Endothelial cell of umbilical vein (primary cell): Measurements from ENCODE around the gene GSDMA. TPM values are rescaled to one million over a fixed set of nuclear protein-coding genes. Genes with fewer than 3 reads are reported as not detected.
"Not testable (repeated sequence)": the region's sequence is repeated elsewhere in the genome, so short reads cannot be mapped to it uniquely, and the experiment has no call there.

Experiments used
- BruUV-seq: library from RNA; stranded (reverse); fragments of 400-500 nt; replicated peaks from 2 replicates; lab custom pipeline; 2021; lab: Mats Ljungman, UMichigan
- CTCF ChIA-PET: fragments of 300-600, 350-600 bp; sonication (Branson Sonifier 250); formaldehyde crosslinking; loops from one replicate; lab custom pipeline; 2021; ENCODE audit warnings: antibody characterized with exemption, inconsistent platforms; lab: Charles Lee
- POLR2A ChIA-PET: fragments of 300-600, 350-600 bp; sonication (Branson Sonifier 250); formaldehyde crosslinking; loops from one replicate; lab custom pipeline; 2021; ENCODE audit warnings: antibody characterized with exemption, inconsistent platforms; lab: Charles Lee
- DNase-seq: peaks from one replicate; pipeline ENCODE4 v3.0.0-alpha.2; 2011; ENCODE audit warnings: low read depth, low spot score
- FAIRE-seq: peaks from 2 replicates; lab custom pipeline; 2011; peaks lifted over from hg19 to GRCh38; lab: Jason Lieb, UNC
- H2AFZ ChIP-seq: 2 replicates; pipeline ENCODE4 v1.6.0; 2012; ENCODE audit warnings: low read depth, low read length, control low read depth, inconsistent platforms
- H3K27ac ChIP-seq: 2 replicates; pipeline ENCODE4 v1.5.1; 2011; ENCODE audit warnings: low read depth, mild to moderate bottlenecking, control low read depth, low read length, moderate library complexity; ENCODE audit not compliant: insufficient read depth
- H3K27me3 ChIP-seq, 2 experiments: 2 replicates each; pipeline versions ENCODE4 v1.6.0 to v1.6.1; 2011; ENCODE audit warnings: low read length in 2 of 2, mixed read lengths in 1 of 2; ENCODE audit not compliant: control insufficient read depth in 2 of 2, insufficient read depth in 2 of 2
- H3K36me3 ChIP-seq, 2 experiments: 2 replicates in 1 of 2; 3 replicates in 1 of 2; pipeline ENCODE4 v1.5.1; 2011; ENCODE audit warnings: low read length in 2 of 2, mild to moderate bottlenecking in 1 of 2, moderate library complexity in 1 of 2; ENCODE audit not compliant: control insufficient read depth in 2 of 2, insufficient read depth in 2 of 2; ENCODE audit errors: extremely low read depth in 1 of 2
- H3K4me1 ChIP-seq: 3 replicates; pipeline ENCODE4 v1.5.1; 2011; ENCODE audit warnings: mild to moderate bottlenecking, low read length; ENCODE audit not compliant: control insufficient read depth, insufficient read depth; ENCODE audit errors: extremely low read depth
- H3K4me2 ChIP-seq: 2 replicates; pipeline ENCODE4 v1.6.1; 2011; ENCODE audit warnings: low read length, control low read depth, mixed read lengths; ENCODE audit not compliant: insufficient read depth
- H3K4me3 ChIP-seq, 3 experiments: fragments of 200-600 bp in 1 of 3; sonication (generic), shearing (Covaris generic) in 1 of 3; replicated peaks in 1 of 3; 2 replicates each; pipeline ENCODE4 v1.5.1; 2011 to 2016; ENCODE audit warnings: control low read depth in 3 of 3, low read length in 3 of 3, mild to moderate bottlenecking in 2 of 3, inconsistent platforms in 1 of 3, low read depth in 1 of 3, moderate library complexity in 1 of 3; ENCODE audit not compliant: insufficient read depth in 1 of 3
- H3K79me2 ChIP-seq: 2 replicates; pipeline ENCODE4 v1.6.0; 2012; ENCODE audit warnings: low read length, inconsistent platforms; ENCODE audit not compliant: control insufficient read depth, insufficient read depth
- H3K9ac ChIP-seq: replicated peaks from 2 replicates; pipeline ENCODE3; 2011; ENCODE audit warnings: low read length, control low read depth; ENCODE audit not compliant: insufficient read depth; ENCODE audit errors: extremely low read depth
- H3K9me1 ChIP-seq: replicated peaks from 3 replicates; pipeline ENCODE4 v1.6.0; 2011; ENCODE audit warnings: mild to moderate bottlenecking, low read length; ENCODE audit not compliant: control insufficient read depth, insufficient read depth; ENCODE audit errors: extremely low read depth
- H3K9me3 ChIP-seq: replicated peaks from 2 replicates; pipeline ENCODE4 v1.5.1; 2012; ENCODE audit warnings: low read length, inconsistent platforms; ENCODE audit not compliant: control insufficient read depth, insufficient read depth
- H4K20me1 ChIP-seq: replicated peaks from 2 replicates; pipeline ENCODE3; 2011; ENCODE audit warnings: mild to moderate bottlenecking, low read length; ENCODE audit not compliant: control insufficient read depth, insufficient read depth; ENCODE audit errors: extremely low read depth
- CTCF ChIP-seq, 2 donors: IDR thresholded peaks; 1 replicate in 1 of 2; 2 replicates in 1 of 2; pipeline ENCODE4 v1.5.1; 2011; ENCODE audit warnings: low read length in 2 of 2, mild to moderate bottlenecking in 2 of 2, moderate library complexity in 2 of 2, control low read depth in 1 of 2, inconsistent platforms in 1 of 2, low read depth in 1 of 2; ENCODE audit not compliant: insufficient read depth in 1 of 2; ENCODE audit errors: extremely low read depth in 1 of 2
- EZH2 ChIP-seq: IDR thresholded peaks from 2 replicates; pipeline ENCODE4 v1.6.1; 2012; ENCODE audit warnings: borderline replicate concordance, low read depth, mild to moderate bottlenecking, moderate library complexity, low read length, inconsistent platforms; ENCODE audit not compliant: severe bottlenecking
- FOS ChIP-seq: IDR thresholded peaks from 2 replicates; pipeline ENCODE4 v1.6.1; 2011; ENCODE audit warnings: mild to moderate bottlenecking, low read length, moderate library complexity, borderline replicate concordance; ENCODE audit not compliant: insufficient read depth
- GATA2 ChIP-seq: IDR thresholded peaks from 2 replicates; pipeline ENCODE4 v1.7.0; 2011; ENCODE audit warnings: low read depth, mild to moderate bottlenecking, moderate library complexity, mixed read lengths, low read length; ENCODE audit not compliant: insufficient read length, insufficient read depth
- JUN ChIP-seq: IDR thresholded peaks from 2 replicates; pipeline ENCODE4 v1.6.1; 2011; ENCODE audit warnings: borderline replicate concordance, low read depth; ENCODE audit not compliant: insufficient read length, insufficient read depth
- MAX ChIP-seq: IDR thresholded peaks from 2 replicates; pipeline ENCODE4 v1.6.1; 2011; ENCODE audit not compliant: insufficient read depth, insufficient read length
- MYC ChIP-seq: IDR thresholded peaks from one replicate; pipeline ENCODE4 v1.6.1; 2011; ENCODE audit warnings: mild to moderate bottlenecking, low read depth, low read length
- POLR2A ChIP-seq: IDR thresholded peaks from 2 replicates; pipeline ENCODE4 v1.6.1; 2012; ENCODE audit warnings: low read depth, mild to moderate bottlenecking, control low read depth, low read length
- POLR2AphosphoS5 ChIP-seq: IDR thresholded peaks from 2 replicates; pipeline ENCODE4 v1.6.1; 2012; ENCODE audit warnings: low read depth, mild to moderate bottlenecking, control low read depth, low read length, moderate library complexity; ENCODE audit not compliant: insufficient read depth
- dilution Hi-C: fragments of 300-500 bp; cut with MboI; formaldehyde crosslinking; loops from one replicate; pipeline ENCODE4 v1.15.0; 2019; ENCODE audit warnings: low sequenced_read_pairs; ENCODE audit not compliant: extremely low pct_ligation_motif_present
- intact Hi-C: fragments of 100-400 bp; cut with micrococcal nuclease; formaldehyde crosslinking; loops from one replicate; pipeline ENCODE4 v1.10.0; 2022
- polyA plus RNA-seq, 4 experiments: library from polyadenylated mRNA; depleted of rRNA in 3 of 4; stranded (reverse) in 3 of 4; unstranded in 1 of 4; fragments of >200 nt; gene quantifications; 2 replicates each; pipeline versions ENCODE4 v1.2.1 to v1.2.3, GENCODE V29; 2011 to 2012; ENCODE audit warnings: missing spikeins in 1 of 4
- total RNA-seq: library from RNA; stranded (reverse); gene quantifications from 2 replicates; pipeline ENCODE4 v1.2.3, GENCODE V29; 2021

Gene GSDMA
- total and polyA plus RNA-seq, 2 donors (not counting 3 experiments of a cell fraction or from before 2014, with no cell fraction given), result not detected

- H3K4me2 ChIP-seq, result no peak overlapping the region
- no peaks in the 10 kb centered on the region for H3K79me2 ChIP-seq
- no peaks in the 10 kb centered on the region for H3K4me1 ChIP-seq
- no peak for DNase-seq
- ChIA-PET CTCF (interaction anchor here (0.6 to 1.2 kb wide), 2 partner anchors 8 to 276 kb away, joined by 3 to 4 read pairs; no protein-coding TSS in a partner anchor), POLR2A (no interaction called here)
- BruUV-seq, result no TSS peak
- dilution Hi-C loops, result no loop called here
- H3K4me3 ChIP-seq, result no peak overlapping the region
- no peaks in the 10 kb centered on the region for H3K36me3 ChIP-seq
- intact Hi-C loops, result no loop called here
- no peak overlapping the region for H3K27ac ChIP-seq
- no peaks in the 10 kb centered on the region for H3K27me3 ChIP-seq
- no peak for TF ChIP-seq MAX
- TF ChIP-seq POLR2AphosphoS5, result no peak
- no peak for TF ChIP-seq GATA2
- TF ChIP-seq EZH2, result no peak
- TF ChIP-seq MYC, result no peak
- TF ChIP-seq JUN, result no peak
- no peak for TF ChIP-seq CTCF (IDR thresholded peaks at IDR 0.05; ENCODE audit: extremely low read depth in 1 of 2, insufficient read depth in 1 of 2, low read depth in 1 of 2, low read length in 2 of 2)
- TF ChIP-seq FOS, result no peak
- TF ChIP-seq POLR2A, result no peak
- no peak for FAIRE-seq
- H3K9ac ChIP-seq, result no peak overlapping the region
- H3K9me3 ChIP-seq, result no peaks in the 10 kb centered on the region
- no peak overlapping the region for H2AFZ ChIP-seq
- H4K20me1 ChIP-seq, result no peaks in the 10 kb centered on the region
- H3K9me1 ChIP-seq, result no peaks in the 10 kb centered on the region
These were observed 42.7 kb downstream of the GSDMA start for GRCh38 chr17:40005520-40005919.

- H2AFZ ChIP-seq, dilution Hi-C loops, POLR2A ChIA-PET, DNase-seq, H3K9ac ChIP-seq, H3K27ac ChIP-seq, H4K20me1 ChIP-seq, H3K36me3 ChIP-seq, H3K4me3 ChIP-seq, BruUV-seq, H3K27me3 ChIP-seq, H3K9me3 ChIP-seq, H3K4me2 ChIP-seq, FAIRE-seq, H3K9me1 ChIP-seq: not testable (repeated sequence)
- H3K79me2 ChIP-seq, result peaks cover 12% of the 10 kb centered on the region
- CTCF ChIA-PET, result interaction anchor here (1.2 to 10.7 kb wide), 2 partner anchors 15 to 65 kb away, joined by 4 to 246 read pairs; no protein-coding TSS in a partner anchor
- peaks cover 22% of the 10 kb centered on the region for H3K4me1 ChIP-seq
- intact Hi-C loops, result loop anchor here (10.0 kb wide), 1 partner anchor 274 kb away; the partner anchor contains the start of gene CDC6
These were observed 48.2 kb downstream of the GSDMA start for GRCh38 chr17:40010946-40011500.
